ENCODE results near the gene LIMK2.
"Not testable (repeated sequence)": the region's sequence is repeated elsewhere in the genome, so short reads cannot be mapped to it uniquely, and the experiment has no call there.

DNA sequence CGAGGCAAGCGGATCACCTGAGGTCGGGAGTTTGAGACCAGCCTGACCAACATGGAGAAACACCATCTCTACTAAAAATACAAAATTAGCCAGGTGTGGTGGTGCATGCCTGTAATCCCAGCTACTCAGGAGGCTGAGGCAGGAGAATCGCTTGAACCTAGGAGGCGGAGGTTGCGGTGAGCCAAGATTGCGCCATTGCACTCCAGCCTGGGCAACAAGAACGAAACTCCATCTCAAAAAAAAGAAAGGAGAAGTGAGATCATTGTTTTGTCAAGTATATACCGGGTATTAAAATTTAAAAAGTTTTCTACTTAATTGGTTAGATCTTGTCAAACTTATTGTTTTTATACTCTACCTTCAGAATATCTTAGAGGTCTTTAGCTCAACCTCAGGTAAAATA, 40.4 kb upstream of the LIMK2 start:
- TF ChIP-seq, protein P1, sequence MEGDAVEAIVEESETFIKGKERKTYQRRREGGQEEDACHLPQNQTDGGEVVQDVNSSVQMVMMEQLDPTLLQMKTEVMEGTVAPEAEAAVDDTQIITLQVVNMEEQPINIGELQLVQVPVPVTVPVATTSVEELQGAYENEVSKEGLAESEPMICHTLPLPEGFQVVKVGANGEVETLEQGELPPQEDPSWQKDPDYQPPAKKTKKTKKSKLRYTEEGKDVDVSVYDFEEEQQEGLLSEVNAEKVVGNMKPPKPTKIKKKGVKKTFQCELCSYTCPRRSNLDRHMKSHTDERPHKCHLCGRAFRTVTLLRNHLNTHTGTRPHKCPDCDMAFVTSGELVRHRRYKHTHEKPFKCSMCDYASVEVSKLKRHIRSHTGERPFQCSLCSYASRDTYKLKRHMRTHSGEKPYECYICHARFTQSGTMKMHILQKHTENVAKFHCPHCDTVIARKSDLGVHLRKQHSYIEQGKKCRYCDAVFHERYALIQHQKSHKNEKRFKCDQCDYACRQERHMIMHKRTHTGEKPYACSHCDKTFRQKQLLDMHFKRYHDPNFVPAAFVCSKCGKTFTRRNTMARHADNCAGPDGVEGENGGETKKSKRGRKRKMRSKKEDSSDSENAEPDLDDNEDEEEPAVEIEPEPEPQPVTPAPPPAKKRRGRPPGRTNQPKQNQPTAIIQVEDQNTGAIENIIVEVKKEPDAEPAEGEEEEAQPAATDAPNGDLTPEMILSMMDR (conservative IDR thresholded peaks at IDR 0.05; ENCODE audit: low read depth, low read length) = not testable (repeated sequence)
- TF ChIP-seq EZH2phosphoT487 (IDR thresholded peaks at IDR 0.05; ENCODE audit: borderline replicate concordance, low read length) = not testable (repeated sequence)

All from PC-3 (cell line).